Activated CD8-positive, alpha-beta memory T cell treated with anti-CD3 and anti-CD28 coated beads for 36 hours (primary cell): ENCODE data around the gene LMLN. TPM values are rescaled to one million over a fixed set of nuclear protein-coding genes. Genes with fewer than 3 reads are reported as not detected.

ENCODE experiments used
- CTCF ChIA-PET: fragments of 350-600 bp; sonication (Branson Sonifier 250); formaldehyde crosslinking; loops from one replicate; lab custom pipeline; 2021; ENCODE audit warnings: antibody characterized with exemption; lab: Charles Lee
- POLR2A ChIA-PET: fragments of 350-600 bp; sonication (Branson Sonifier 250); formaldehyde crosslinking; loops from one replicate; lab custom pipeline; 2021; ENCODE audit warnings: antibody characterized with exemption; lab: Charles Lee
- total RNA-seq, 2 experiments: library from RNA; stranded (reverse); gene quantifications; one replicate each; pipeline ENCODE4 v1.2.3, GENCODE V29; 2021

Gene LMLN
- total RNA-seq, 2 experiments from 2014 or later, result 6.0 to 6.7 TPM

- ChIA-PET POLR2A (no interaction called here), CTCF (no interaction called here)
These were observed 34.7 kb downstream of the LMLN start for GRCh38 chr3:197994736-197995135.

- CTCF ChIA-PET, result no interaction called here
These were observed 36.8 kb downstream of the LMLN start for GRCh38 chr3:197996855-197997254.

GRCh38 chr3:197997936-197998335, 37.9 kb downstream of the LMLN start:
- POLR2A ChIA-PET, result no interaction called here
- CTCF ChIA-PET, result no interaction called here

More at GRCh38 chr3:197996855-197997254, 36.8 kb downstream of the LMLN start:
- POLR2A ChIA-PET, result no interaction called here

- ChIA-PET CTCF (no interaction called here), POLR2A (no interaction called here)
These were observed 57.1 kb downstream of the LMLN start for GRCh38 chr3:198017090-198017489.

GRCh38 chr3:198018416-198018815, 58.4 kb downstream of the LMLN start:
- ChIA-PET POLR2A (no interaction called here), CTCF (interaction anchor here (1.2 kb wide), 1 partner anchor 62 kb away, joined by 4 read pairs; no protein-coding TSS in a partner anchor)

- CTCF ChIA-PET, result no interaction called here
- POLR2A ChIA-PET, result no interaction called here
These were observed 59.1 kb downstream of the LMLN start for GRCh38 chr3:198019115-198019514.

GRCh38 chr3:198021320-198021719, 61.3 kb downstream of the LMLN start:
- CTCF ChIA-PET, result no interaction called here
- POLR2A ChIA-PET, result interaction anchor here (0.7 kb wide), 1 partner anchor 45 kb away, joined by 3 read pairs; no protein-coding TSS in a partner anchor

GRCh38 chr3:198022604-198023003, 62.6 kb downstream of the LMLN start:
- ChIA-PET POLR2A (no interaction called here), CTCF (interaction anchor here (0.6 kb wide), 1 partner anchor 194 kb away, joined by 4 read pairs; no protein-coding TSS in a partner anchor)

- ChIA-PET POLR2A (no interaction called here), CTCF (no interaction called here)
These were observed 65.6 kb downstream of the LMLN start for GRCh38 chr3:198025644-198026043.

GRCh38 chr3:198026620-198027019, 66.6 kb downstream of the LMLN start:
- ChIA-PET POLR2A (no interaction called here), CTCF (no interaction called here)

- POLR2A ChIA-PET, result no interaction called here
These were observed 67.2 kb downstream of the LMLN start for GRCh38 chr3:198027045-198027798.

GRCh38 chr3:198027799-198028390, 67.9 kb downstream of the LMLN start:
- ChIA-PET CTCF (no interaction called here), POLR2A (no interaction called here)

More at GRCh38 chr3:198027045-198027798, 67.2 kb downstream of the LMLN start:
- CTCF ChIA-PET, result no interaction called here

- CTCF ChIA-PET, result no interaction called here
- POLR2A ChIA-PET, result no interaction called here
These were observed 68.7 kb downstream of the LMLN start for GRCh38 chr3:198028718-198029117.

- POLR2A ChIA-PET, result no interaction called here
These were observed 70.1 kb downstream of the LMLN start for GRCh38 chr3:198030125-198030524.

GRCh38 chr3:198030726-198031125, 70.7 kb downstream of the LMLN start:
- CTCF ChIA-PET, result no interaction called here
- POLR2A ChIA-PET, result no interaction called here

More at GRCh38 chr3:198030125-198030524, 70.1 kb downstream of the LMLN start:
- CTCF ChIA-PET, result no interaction called here

- CTCF ChIA-PET, result no interaction called here
These were observed 72.3 kb downstream of the LMLN start for GRCh38 chr3:198032039-198032936.

GRCh38 chr3:198043119-198043518, 83.1 kb downstream of the LMLN start:
- ChIA-PET CTCF (no interaction called here), POLR2A (no interaction called here)

More at GRCh38 chr3:198032039-198032936, 72.3 kb downstream of the LMLN start:
- POLR2A ChIA-PET, result no interaction called here

- CTCF ChIA-PET, result interaction anchor here (0.8 kb wide), 1 partner anchor 14 kb away, joined by 3 read pairs; no protein-coding TSS in a partner anchor
- POLR2A ChIA-PET, result no interaction called here
These were observed 86.3 kb downstream of the LMLN start for GRCh38 chr3:198046120-198046857.

GRCh38 chr3:198048445-198048844, 88.4 kb downstream of the LMLN start:
- ChIA-PET POLR2A (no interaction called here), CTCF (no interaction called here)
